DMS53 treated with DMSO at 0.1 percent for 48 hours (cell line): ENCODE results near the gene DDX31.
"Not testable (repeated sequence)": the region's sequence is repeated elsewhere in the genome, so short reads cannot be mapped to it uniquely, and the experiment has no call there.

ENCODE experiments used
- DNase-seq: peaks from one replicate; lab custom pipeline; 2025; ENCODE audit not compliant: unreplicated experiment; lab: John Stamatoyannopoulos, UW

Gene DDX31

GRCh38 chr9:132583584-132584304 is 86.0 kb downstream of the DDX31 start:
- DNase-seq, result no peak

DNA sequence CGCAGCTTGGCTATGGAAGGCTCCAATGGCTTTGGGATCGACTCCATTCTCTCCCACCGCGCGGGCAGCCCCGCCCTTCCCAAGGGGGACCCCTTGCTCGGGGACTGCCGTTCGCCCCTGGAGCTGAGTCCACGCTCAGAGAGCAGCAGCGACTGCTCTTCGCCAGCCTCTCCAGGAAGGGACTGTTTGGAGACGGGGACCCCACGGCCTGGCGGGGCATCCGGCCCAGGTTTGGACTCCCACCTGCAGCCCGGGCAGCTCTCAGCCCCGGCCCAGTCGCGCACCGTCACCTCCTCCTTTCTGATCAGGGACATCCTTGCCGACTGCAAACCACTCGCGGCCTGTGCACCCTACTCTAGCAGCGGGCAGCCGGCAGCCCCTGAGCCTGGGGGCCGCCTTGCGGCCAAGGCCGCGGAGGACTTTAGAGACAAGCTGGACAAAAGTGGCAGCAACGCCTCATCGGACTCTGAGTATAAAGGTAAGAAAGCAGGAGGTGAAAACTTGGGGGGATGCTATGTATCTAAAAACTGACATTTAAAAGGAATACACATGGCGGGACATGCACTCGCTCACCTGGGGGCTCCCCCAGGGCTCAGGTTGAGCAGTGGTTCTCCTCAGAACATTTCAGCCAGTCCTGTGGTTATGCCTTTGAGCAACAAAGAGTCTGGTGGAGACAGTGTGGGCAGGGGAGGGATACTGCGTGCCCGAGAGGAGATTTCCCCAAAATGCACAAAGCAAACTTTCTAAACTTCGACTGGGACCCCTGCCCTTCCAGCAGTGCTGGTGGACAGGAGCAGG is 86.8 kb downstream of the DDX31 start:
- DNase-seq, result no peak

DNA sequence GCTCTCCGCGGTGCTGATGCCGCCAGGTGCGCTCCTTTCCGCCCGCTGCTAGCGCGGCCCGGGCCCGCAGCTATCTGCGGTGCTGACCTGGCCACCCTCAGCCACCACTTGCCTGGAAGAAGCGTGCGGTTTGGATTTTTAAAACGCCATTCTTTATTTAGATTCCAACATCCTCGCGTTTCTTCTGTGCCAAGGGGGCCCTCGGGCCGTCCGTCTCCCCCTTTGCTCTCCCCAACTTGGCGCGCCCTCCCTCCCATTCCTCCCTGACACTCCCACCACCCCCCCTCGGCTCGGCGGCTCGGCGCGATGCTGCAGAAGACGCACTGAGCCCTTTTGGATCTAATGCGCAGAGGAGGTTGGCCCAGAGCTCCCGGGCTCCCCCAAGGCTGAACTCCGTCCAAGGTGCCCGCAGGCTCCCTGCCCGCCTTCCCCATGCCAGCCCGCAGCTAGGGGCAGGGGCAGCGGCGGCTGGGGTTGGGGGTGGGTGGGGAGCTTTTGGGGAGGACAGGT is 87.5 kb downstream of the DDX31 start, which contains the start of gene BARHL1:
BARHL1 (plus strand) TSS at position 331 of the 510 bp plus-strand sequence. CDS start 192 bp downstream, outside the sequence.
- DNase-seq, result no peak

DNA sequence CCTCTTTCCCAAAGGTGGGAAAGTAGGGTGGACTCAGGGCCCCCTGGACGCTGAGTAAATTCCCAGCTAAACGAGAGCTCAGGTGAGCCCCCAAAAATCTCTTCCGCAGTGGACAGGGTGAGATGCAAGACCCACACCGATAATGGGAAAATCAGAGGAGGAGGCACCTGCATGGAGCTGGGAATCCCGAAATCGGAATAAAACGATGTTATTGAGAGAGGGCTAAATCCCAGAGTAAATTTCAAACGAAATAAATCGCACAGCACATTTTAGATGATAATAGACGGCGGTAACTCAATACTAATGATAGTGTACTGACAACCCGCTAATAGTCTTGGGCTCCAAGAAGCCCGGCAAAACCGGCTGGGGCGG is 90.4 kb downstream of the DDX31 start:
- no peak for DNase-seq

GRCh38 chr9:132578367-132578932 is 91.3 kb downstream of the DDX31 start:
- DNase-seq, result no peak

- no peak for DNase-seq
Measured at GRCh38 chr9:132577119-132577518, 92.7 kb downstream of the DDX31 start.

DNA sequence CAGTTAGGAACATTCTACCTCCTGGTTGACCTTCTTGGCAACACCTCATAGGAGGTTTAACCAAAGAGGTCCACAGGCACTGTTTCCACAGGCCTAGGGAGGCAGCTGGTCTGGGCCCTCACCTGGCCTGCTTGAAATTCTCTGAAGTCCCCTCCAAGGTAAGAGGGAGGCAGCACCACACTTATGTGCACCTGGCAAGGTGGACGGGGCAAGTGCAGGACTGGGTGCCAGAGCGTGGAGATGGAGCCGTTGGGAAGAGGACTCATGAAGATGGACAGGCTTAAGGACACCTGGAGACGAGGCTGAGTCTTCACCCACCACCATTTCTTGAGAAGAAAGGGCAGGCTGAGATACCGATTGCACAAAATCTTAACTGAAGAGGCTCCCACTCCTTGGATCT is 94.0 kb downstream of the DDX31 start:
- no peak for DNase-seq

GRCh38 chr9:132575005-132575609 is 94.7 kb downstream of the DDX31 start:
- peak; percentile 77 for DNase-seq

DNA sequence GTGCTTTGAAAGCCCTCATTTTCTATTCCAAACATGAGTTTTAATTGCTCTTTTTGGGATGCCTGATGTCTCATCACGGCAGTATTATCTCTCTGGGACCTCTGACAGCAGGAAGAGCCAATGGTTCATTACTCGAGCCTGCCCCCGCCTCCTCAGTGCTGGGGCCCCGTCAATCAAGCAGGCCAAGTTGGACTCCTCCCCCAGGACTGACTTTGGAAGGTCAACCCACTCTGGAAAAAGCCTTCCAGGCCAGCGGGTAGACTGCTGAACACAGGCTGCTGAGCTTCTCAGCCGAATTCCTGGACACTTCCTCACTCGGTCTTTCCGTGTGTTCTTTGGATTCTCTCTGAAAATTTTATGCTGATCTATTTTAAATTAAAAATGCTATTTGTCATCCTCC is 96.9 kb downstream of the DDX31 start:
- no peak for DNase-seq

DNA sequence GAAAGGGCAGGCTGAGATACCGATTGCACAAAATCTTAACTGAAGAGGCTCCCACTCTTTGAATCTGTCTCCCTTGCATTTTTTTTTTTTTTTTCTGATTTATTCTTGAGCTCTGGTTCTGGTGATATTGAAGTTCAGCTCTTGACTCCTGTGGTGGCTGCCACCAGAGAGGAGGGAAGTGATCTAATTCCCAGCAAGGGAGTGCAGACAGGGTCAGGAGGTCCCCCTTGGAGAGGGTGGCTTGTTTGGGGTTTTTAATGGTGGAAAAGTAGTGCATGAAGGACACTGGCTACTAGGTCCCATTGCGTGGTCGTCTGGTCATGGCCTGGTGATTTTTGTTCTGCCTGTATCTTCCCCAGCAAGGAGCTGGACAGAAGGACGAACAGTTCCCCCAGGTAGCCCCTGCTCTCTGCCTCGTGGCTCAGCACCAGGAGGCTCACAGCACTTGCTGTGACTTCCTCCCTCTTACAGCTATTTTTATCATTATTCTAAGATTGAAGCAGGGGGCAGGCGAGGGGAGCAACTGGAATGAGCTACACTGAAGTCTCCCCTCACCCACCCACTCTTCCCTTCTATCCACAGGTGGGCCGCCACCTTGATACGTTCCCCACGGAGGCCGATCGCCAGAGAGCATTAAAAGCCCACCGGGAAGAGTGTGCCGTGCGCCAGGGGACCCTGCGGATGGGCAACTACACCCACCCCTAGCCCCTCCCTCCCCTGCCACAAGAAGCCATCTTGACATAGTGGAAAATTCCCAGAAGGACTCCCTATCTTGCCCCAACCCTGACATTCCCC is 97.8 kb downstream of the DDX31 start:
- DNase-seq, result no peak

- not testable (repeated sequence) for DNase-seq
Measured at GRCh38 chr9:132568787-132569186, 101.0 kb downstream of the DDX31 start.

GRCh38 chr9:132564526-132564925 is 105.3 kb downstream of the DDX31 start:
- no peak for DNase-seq

DNA sequence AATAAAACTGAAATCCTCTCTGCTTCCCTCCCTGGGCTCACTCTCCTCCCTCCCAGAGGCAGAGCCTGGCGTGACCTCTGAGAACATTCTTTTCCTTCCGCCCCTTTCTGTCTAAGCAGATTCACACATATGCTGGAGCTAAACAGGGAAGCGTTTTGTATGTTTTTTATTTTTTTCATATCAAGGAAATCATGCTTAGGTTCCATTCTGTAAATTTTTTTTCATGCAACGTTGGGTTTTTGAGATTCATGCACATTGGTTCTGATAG is 107.5 kb downstream of the DDX31 start:
- DNase-seq, result no peak

DNA sequence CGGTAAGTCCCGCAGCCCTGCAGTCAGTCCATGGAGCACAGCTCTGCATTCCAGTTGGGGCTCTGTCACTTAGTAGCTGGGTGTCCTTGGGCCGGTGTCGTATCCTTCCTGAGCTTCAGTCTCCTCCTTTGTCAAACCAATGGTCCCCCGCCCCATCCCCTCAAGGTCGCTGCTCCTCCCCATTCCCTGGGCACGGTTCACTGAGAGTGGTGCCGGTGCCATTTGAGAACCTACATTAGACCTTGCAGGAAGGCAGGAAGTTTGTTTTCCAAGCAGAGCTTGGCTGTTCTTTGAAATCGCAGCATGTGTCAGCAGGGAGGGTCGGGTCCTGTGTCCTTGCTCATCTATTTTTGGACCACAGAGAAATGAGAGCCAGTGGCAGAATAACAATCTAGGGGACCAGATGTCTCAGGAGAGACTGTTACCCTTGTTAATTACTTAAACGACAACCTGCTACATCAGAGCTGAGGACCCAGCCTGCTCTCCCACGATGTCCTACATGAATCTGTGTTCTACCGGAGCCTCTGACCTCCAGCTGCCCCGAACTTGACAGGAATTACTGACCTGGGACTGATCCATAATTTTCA is 109.1 kb downstream of the DDX31 start:
- DNase-seq, result no peak

GRCh38 chr9:132559711-132560110 is 110.1 kb downstream of the DDX31 start:
- no peak for DNase-seq

GRCh38 chr9:132557159-132557558 is 112.6 kb downstream of the DDX31 start:
- DNase-seq, result no peak

DNA sequence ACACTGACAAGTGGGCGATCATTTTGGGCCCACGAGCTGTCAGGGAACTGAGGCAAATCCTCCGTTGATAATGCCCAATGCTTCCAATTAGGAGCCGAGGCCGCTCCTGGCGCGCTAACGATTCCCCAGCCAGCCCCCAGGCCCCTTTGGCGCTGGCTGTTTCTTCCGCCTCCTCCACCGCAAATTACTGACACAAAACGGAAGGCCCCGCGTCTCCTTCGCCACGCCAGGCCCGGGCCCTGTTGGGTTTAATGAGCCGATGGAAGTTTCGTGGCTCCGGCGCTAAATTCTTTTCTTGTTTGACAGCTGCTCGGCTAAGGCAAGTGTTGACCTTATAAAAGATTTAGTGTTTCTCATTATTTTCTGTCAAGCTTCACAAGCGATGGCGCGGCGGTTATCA is 113.1 kb downstream of the DDX31 start:
- no peak for DNase-seq

- no peak for DNase-seq
Measured at GRCh38 chr9:132556235-132556634, 113.5 kb downstream of the DDX31 start.

DNA sequence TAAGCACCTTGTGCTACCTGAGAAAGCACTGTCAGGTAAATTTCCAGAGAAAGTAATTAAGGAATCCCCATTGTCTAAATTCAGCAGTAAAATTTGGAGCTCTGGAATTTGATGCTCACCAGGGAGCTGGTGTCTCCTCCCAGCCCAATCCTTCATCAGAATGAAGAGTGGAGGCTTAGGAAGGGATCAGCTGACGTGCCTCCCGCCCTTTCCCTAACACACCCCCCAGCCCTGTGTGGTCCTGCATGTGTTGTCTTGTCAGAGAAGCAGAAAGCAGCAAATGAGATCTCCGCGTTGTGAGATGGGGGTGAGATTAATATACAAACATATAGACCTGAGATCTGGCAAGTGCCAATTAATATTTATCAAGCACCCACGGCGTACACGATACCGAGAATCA is 114.3 kb downstream of the DDX31 start:
- no peak for DNase-seq

GRCh38 chr9:132554755-132555154 is 115.0 kb downstream of the DDX31 start:
- no peak for DNase-seq

DNA sequence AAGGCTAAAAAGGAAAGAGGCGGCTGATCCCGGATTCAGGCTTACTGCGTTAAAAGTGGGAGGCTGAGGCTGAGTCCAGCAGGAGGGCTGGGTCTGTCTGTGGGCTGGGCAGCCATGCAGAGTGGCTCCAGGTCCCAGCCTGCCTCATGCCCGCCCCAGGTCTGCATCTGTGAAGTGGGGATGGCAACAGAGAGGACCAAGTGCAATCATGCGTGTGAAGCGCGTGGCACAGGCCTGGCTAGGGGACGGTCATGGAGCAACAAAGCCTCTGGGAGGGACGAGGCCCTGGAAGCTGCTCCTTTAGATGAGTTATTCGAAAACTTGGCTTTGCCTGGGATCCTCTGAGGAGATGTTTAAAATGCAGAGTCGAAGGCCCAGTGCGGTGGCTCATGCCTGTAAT is 117.7 kb downstream of the DDX31 start:
- no peak for DNase-seq
